ENCODE measurements around the gene CCDC71.

DNA sequence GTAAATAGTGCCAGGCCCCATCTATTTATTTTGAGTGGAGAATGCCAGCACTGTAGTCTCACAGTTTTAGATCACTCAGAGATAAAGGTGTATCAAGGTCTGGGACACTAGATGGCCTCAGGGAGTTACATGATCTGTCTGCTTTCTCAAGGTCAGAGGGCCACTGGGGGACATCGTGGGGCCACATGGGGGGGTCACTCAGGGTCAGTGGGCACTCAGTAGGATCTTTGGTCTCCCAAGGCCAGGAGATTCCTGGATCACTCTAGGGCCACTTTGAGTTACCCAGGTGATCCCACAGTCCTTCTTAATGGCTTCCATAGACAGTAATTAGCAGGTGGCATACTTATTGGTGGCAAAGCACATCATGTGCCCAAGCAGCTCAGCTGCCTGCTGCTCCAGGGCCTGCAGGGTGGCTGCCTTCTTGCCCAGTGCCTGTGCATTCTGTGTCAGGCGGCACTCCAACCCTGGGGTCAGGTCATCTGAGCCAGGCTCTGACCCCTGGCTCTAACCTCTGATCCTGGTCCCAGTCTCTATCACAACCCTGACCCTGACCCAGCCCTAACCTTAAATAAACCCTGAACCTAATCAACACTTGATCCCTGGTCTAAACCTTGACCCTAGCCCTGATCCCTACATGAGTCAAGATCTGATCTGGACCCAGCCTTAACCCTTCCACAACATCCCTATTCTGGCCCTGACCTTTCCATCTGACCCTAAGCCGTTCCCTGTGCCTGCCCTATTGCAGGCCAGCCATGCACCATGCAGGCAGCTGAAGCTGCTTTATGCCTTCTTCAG is 31.5 kb downstream of the CCDC71 start:
- no peak for TF ChIP-seq POLR2A (IDR thresholded peaks at IDR 0.05; ENCODE audit: low read depth, low read length)
- no peak for TF ChIP-seq CTCF (IDR thresholded peaks at IDR 0.05; ENCODE audit: extremely low read depth in 1 of 2, insufficient read depth in 1 of 2, low read depth in 1 of 2, low read length in 2 of 2)
- no peak for TF ChIP-seq FOS (IDR thresholded peaks at IDR 0.05; ENCODE audit: borderline replicate concordance, insufficient read depth, low read length)
- no peak for TF ChIP-seq EZH2 (IDR thresholded peaks at IDR 0.05; ENCODE audit: borderline replicate concordance, low read depth, low read length, severe bottlenecking)
- no peak for TF ChIP-seq MAX (IDR thresholded peaks at IDR 0.05; ENCODE audit: insufficient read depth, insufficient read length)
- no peak for TF ChIP-seq POLR2AphosphoS5 (IDR thresholded peaks at IDR 0.05; ENCODE audit: insufficient read depth, low read depth, low read length)
- no peak for TF ChIP-seq JUN (IDR thresholded peaks at IDR 0.05; ENCODE audit: borderline replicate concordance, insufficient read depth, insufficient read length, low read depth)
- TF ChIP-seq MYC (IDR thresholded peaks at IDR 0.05; ENCODE audit: low read depth, low read length), result no peak
